Parathyroid adenoma (tissue), 2 donors: ENCODE measurements around the gene VPS29.
"Not testable (repeated sequence)": the region's sequence is repeated elsewhere in the genome, so short reads cannot be mapped to it uniquely, and the experiment has no call there.

Source experiments
- H2AFZ ChIP-seq: fragments of 300-600 bp; sonication (generic); one replicate; pipeline ENCODE4 v1.7.0; 2017; ENCODE audit warnings: antibody characterized with exemption, mild to moderate bottlenecking
- H3K27ac ChIP-seq: fragments of 300-600 bp; sonication (generic); one replicate; pipeline ENCODE4 v1.7.0; 2017
- H3K27me3 ChIP-seq: fragments of 300-600 bp; sonication (generic); one replicate; pipeline ENCODE4 v1.7.0; 2017; ENCODE audit warnings: low read length; ENCODE audit not compliant: control insufficient read depth, insufficient read depth
- H3K36me3 ChIP-seq: fragments of 300-600 bp; sonication (generic); one replicate; pipeline ENCODE4 v1.7.0; 2017; ENCODE audit warnings: low read length; ENCODE audit not compliant: control insufficient read depth, insufficient read depth
- H3K4me1 ChIP-seq: fragments of 300-600 bp; sonication (generic); one replicate; pipeline ENCODE4 v1.7.0; 2017; ENCODE audit warnings: control low read depth
- H3K4me2 ChIP-seq: fragments of 300-600 bp; sonication (generic); one replicate; pipeline ENCODE4 v1.7.0; 2017; ENCODE audit warnings: low read length
- H3K4me3 ChIP-seq: fragments of 300-600 bp; sonication (generic); one replicate; pipeline ENCODE4 v1.7.0; 2017; ENCODE audit warnings: low read depth, low read length
- H3K79me2 ChIP-seq: fragments of 300-600 bp; sonication (generic); one replicate; pipeline ENCODE4 v1.7.0; 2017; ENCODE audit warnings: control low read depth
- H3K9ac ChIP-seq: fragments of 300-600 bp; sonication (generic); one replicate; pipeline ENCODE4 v1.7.0; 2017; ENCODE audit warnings: mild to moderate bottlenecking
- H3K9me3 ChIP-seq: fragments of 300-600 bp; sonication (generic); one replicate; pipeline ENCODE4 v1.7.0; 2017; ENCODE audit warnings: low read length; ENCODE audit not compliant: control insufficient read depth
- TF ChIP-seq, protein P1 (sequence below): fragments of 300-600 bp; sonication (generic); IDR thresholded peaks from one replicate; pipeline ENCODE4 v1.7.0; 2017; ENCODE audit warnings: antibody characterized with exemption, mild to moderate bottlenecking
- donor health status: primary hyperparathyroidism.

VPS29 gene

DNA sequence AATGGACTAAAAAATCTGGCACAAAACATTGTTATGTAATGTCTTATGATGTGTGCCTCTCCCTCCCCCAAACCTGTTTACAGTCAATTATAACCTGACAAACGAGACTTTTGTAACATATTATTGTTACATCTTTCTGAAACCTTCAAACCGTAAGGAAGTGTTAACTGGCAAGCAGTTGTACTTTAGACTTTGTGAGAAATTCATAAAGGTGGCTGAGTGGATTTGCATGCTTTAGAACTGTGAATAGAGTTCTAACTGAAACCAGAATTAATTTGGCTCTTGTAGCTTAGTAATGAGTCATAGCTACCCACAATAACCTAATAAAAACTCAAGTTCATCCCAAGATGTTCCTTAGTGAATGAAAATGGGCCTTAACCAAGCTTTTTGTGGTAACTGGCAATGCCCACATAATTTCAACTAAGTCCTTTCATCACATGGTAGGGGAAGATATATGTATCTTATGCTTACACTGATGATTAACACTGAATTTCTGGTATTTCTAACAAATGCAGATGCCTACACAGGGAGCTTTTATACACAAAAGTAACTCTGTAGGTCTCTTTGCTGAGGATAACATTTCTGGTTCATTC lies 29.9 kb upstream of the VPS29 start:
- Histone ChIP-seq H3K9me3 (no peaks in the 10 kb centered on the region), H3K4me3 (no peak overlapping the region), H3K27me3 (no peaks in the 10 kb centered on the region), H3K27ac (no peak overlapping the region), H3K4me2 (no peak overlapping the region), H3K36me3 (no peaks in the 10 kb centered on the region), H3K4me1 (peaks cover 3% of the 10 kb centered on the region), H3K9ac (no peak overlapping the region), H2AFZ (no peak overlapping the region), H3K79me2 (peaks cover 3% of the 10 kb centered on the region)
- TF ChIP-seq, protein P1, sequence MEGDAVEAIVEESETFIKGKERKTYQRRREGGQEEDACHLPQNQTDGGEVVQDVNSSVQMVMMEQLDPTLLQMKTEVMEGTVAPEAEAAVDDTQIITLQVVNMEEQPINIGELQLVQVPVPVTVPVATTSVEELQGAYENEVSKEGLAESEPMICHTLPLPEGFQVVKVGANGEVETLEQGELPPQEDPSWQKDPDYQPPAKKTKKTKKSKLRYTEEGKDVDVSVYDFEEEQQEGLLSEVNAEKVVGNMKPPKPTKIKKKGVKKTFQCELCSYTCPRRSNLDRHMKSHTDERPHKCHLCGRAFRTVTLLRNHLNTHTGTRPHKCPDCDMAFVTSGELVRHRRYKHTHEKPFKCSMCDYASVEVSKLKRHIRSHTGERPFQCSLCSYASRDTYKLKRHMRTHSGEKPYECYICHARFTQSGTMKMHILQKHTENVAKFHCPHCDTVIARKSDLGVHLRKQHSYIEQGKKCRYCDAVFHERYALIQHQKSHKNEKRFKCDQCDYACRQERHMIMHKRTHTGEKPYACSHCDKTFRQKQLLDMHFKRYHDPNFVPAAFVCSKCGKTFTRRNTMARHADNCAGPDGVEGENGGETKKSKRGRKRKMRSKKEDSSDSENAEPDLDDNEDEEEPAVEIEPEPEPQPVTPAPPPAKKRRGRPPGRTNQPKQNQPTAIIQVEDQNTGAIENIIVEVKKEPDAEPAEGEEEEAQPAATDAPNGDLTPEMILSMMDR: no peak

DNA sequence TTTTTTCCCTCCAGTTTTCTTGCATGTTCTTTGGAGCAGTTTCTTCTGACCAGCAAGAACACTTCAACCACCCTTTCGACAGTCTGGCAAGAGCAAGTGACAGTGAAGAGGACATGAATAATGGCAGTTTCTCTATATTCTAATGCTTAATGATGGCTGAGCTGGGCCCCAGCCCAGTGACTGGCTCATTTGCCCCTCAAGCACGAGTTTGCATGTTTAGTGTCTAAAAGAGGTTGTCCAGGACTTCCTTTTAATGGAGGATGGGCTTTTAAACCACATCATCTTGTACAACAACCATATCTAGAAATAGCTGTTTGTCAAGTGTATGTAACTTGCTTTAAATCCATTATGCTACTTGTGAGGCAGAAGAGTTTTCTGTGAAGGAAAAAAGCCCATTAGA lies 28.6 kb upstream of the VPS29 start:
- TF ChIP-seq, protein P1: no peak
- Histone ChIP-seq H3K27me3 (no peaks in the 10 kb centered on the region), H3K4me2 (no peak overlapping the region), H2AFZ (no peak overlapping the region), H3K9ac (no peak overlapping the region), H3K79me2 (peaks cover 3% of the 10 kb centered on the region), H3K27ac (no peak overlapping the region), H3K4me3 (no peak overlapping the region), H3K36me3 (no peaks in the 10 kb centered on the region), H3K4me1 (peaks cover 3% of the 10 kb centered on the region), H3K9me3 (no peaks in the 10 kb centered on the region)

DNA sequence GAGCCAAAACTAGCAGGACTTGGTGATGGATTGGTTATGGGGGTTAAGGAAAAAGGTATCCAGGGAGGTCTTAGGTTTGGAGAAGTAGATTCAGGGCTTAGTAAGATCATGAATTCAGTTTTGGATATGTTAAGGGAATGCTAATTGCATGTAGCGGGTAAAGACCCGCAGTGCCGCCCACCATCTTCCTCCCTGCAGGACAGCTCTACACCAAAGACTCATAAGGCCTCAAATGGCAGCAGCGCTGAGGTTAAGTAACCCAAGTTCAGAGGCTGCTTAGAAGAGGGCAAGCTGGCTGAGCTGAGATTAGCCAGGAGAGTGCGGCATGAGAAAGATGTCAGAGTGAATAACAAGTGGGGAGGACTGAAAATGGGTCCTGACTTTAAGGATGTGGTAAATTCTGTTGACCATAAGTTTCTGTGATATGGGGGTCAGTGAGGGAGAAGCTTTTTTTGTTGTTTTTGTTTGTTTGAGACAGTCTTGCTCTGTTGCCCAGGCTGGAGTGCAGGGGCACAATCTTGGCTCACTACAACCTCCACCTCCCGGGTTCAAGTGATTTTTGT lies 26.4 kb upstream of the VPS29 start:
- Histone ChIP-seq H2AFZ (no peak overlapping the region), H3K27me3 (no peaks in the 10 kb centered on the region), H3K79me2 (peaks cover 3% of the 10 kb centered on the region), H3K4me3 (no peak overlapping the region), H3K4me2 (no peak overlapping the region), H3K9me3 (no peaks in the 10 kb centered on the region), H3K4me1 (peaks cover 3% of the 10 kb centered on the region), H3K36me3 (no peaks in the 10 kb centered on the region), H3K9ac (no peak overlapping the region), H3K27ac (no peak overlapping the region)
- TF ChIP-seq, protein P1: no peak

DNA sequence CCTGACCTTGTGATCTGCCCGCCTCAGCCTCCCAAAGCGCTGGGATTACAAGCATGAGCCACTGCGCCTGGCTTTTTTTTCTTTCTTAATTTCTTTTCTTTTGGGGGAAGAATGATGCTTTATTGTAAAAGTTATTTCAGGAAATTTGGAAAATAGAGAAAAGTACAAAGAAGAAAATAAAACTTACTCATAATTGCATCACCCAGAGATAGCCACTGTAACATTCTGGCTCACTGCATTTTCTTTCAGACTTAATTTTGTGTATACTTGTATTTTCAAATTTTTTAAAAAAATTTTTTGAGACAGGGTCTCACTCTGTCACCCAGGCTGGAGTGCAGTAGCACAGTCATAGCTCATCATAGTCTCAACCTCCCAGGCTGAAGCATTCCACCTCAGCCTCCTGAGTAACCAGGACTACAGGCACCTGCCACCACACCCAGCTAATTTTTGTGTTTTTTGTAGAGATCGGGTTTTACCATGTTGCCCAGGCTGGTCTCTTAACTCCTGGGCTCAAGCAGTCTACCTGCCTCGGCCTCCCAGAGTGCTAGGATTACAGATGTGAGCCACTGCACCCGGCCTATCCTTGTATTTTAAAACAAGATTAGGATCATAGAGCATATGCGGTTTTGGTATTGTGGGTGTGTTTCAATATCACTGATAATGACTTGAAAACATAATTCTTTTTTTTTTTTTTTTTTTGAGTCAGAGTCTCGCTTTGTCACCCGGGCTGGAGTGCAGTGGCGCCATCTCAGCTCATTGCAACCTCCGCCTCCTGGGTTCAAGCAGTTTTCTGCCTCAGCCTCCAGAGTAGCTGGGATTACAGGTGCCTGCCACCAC lies 19.2 kb upstream of the VPS29 start:
- H3K4me1 ChIP-seq, H3K9me3 ChIP-seq, H3K27me3 ChIP-seq, H3K79me2 ChIP-seq, H3K27ac ChIP-seq, H3K36me3 ChIP-seq, H3K4me3 ChIP-seq, H3K9ac ChIP-seq, H2AFZ ChIP-seq, H3K4me2 ChIP-seq: not testable (repeated sequence)

DNA sequence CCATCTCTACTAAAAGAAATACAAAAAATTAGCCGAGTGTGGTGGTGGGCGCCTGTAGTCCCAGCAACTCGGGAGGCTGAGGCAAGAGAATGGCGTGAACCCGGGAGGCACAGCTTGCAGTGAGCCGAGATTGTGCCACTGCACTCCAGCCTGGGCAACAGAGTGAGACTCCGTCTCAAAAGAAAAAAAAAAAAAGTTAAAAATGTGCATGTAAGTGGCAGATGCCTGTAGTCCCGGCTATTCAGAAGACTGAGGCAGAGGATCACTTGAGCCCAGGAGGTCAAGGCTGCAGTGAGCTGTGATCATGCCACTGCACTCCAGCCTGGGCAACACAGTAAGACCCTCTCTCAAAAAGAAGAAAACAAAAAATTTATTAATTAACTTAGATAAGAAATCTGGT lies 16.1 kb upstream of the VPS29 start:
- not testable (repeated sequence) for H3K4me2 ChIP-seq, H3K4me1 ChIP-seq, H3K4me3 ChIP-seq, H3K9me3 ChIP-seq, H3K27ac ChIP-seq, H3K79me2 ChIP-seq, H3K36me3 ChIP-seq, H3K27me3 ChIP-seq, H2AFZ ChIP-seq, H3K9ac ChIP-seq
